ENCODE results near the gene COX7A2L.

COX7A2L gene

DNA sequence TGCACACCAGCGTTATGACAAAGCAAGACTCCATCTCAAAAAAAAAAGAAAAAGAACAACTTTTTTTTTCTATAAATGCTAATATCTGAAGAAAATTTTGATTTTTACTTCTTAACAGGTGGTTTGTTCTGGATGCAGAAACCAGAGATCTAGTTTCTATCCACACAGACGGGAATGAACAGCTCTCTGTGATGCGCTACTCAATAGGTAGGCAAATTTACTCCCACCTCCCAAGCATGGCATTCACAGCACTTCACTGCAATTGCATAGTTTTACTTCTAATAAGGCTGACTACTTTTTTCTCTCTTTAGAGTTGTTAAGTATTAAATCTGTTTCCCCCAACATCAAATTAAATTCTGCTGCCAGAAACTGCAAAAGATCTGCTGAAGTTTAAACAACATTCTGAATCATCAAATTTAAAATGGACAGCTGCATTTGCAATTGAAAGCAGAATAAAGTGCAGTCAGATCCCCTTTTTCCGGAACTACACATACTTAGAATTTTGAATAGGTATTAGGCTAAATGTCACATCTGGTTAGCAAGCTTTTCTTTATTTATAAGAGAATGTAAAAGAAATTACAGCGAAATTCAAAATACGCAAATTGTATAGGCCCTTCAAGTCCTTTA lies 45.1 kb downstream of the COX7A2L start:
- DNase-seq, result no peak

DNA sequence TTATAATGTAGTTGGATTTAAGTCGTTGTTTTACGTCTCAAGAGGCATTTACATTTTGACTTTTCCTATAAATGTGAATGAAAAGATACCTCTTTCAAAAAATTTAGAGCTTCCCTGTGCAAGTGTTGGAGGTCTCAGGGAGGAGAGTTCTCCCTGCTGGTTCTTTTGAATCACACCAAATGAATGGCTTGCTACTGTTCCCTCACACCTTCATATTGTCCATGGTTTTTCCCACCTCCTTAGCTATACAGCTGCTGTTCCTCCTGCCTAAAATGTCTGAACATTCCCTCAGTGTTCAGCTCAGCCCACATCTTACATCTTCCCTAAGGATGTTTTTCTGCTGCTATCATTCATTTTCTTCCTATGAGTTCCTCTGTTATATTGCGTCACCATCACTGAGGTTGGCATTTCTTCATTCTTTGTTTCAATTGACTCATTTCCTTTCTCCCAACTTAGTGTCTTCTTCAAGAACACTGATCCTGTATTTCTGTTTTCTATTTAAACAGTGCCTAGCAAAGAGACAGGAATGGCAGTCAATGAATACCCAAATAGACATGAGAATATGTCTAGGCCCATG lies 46.0 kb downstream of the COX7A2L start:
- no peak for DNase-seq

DNA sequence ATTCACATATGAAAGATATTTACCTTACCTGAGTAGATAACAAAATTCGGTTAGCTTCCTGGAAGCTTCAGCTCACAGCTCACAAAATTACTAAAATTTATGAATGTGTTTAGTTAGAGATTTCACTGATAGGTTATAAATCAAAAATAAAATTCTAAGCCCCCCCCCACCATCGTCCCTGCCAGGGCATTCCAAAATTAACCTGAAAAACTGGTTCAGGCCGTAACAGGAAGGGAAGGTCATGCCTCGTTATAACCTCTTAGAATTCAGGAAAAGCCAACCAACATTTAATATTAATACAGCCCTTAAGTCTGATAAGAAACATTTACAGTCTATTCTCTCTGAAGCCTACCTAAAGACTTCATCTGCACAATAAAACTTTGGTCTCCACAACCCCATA lies 48.9 kb downstream of the COX7A2L start:
- no peak for DNase-seq

DNA sequence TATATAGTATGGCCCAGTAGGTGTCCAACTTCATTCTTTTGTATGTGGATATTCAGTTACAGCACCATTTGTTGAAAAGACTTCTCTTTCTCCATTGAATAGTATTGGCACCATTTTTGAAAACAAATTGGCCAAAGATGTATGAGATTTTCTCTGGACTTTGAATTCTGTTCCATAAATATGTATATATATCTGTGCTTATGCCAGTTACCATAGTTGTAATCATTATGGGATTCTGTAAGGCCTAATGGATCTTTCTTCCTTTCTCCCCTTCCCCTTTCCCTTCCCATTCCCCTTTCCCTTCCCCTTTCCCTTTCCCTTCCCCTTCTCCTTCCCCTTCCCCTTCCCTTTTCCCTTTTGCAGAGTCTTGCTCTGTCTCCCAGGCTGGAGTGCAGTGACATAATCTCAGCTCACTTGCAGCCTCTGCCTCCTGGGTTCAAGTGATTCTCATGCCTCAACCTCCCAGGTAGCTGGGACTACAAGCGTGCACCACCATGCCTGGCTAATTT lies 51.0 kb downstream of the COX7A2L start:
- DNase-seq, result no peak

DNA sequence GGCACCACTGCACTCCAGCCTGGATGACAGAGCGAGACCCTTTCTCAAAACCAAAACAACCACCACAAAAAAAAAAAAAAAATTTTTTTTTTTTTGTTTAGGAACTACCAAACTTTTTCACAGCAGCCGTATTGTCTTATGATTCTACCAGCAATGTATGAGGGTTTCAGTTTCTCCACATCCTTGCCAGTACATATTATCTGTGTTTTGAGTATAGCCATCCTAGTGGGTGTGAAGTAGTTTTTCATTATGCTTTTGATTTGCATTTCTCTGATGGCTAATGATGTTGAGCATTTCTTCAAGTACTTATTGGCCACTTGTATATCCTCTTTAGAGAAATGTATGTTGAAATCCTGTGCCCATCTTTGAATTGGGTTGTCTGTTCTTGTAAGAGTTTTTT lies 51.7 kb downstream of the COX7A2L start:
- no peak for DNase-seq

DNA sequence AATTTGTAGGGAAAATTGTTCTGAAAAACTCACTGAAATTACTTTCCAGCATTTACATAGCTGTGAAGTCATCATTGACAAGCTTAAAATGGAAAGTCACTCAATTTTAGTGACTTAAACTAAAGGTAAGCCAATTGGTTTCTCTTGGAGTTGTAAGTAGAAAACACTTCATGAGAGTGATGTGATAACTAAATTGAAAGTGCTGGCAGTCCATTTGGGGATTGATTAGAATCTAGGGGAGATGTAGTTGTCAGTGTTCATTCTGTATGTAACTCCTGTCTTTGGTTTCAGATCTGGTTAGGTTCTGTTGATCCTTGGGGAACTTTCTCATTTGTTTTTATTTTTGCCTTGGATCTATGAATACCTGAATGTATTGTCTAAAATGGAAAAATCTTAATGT lies 53.8 kb downstream of the COX7A2L start:
- DNase-seq, result no peak

DNA sequence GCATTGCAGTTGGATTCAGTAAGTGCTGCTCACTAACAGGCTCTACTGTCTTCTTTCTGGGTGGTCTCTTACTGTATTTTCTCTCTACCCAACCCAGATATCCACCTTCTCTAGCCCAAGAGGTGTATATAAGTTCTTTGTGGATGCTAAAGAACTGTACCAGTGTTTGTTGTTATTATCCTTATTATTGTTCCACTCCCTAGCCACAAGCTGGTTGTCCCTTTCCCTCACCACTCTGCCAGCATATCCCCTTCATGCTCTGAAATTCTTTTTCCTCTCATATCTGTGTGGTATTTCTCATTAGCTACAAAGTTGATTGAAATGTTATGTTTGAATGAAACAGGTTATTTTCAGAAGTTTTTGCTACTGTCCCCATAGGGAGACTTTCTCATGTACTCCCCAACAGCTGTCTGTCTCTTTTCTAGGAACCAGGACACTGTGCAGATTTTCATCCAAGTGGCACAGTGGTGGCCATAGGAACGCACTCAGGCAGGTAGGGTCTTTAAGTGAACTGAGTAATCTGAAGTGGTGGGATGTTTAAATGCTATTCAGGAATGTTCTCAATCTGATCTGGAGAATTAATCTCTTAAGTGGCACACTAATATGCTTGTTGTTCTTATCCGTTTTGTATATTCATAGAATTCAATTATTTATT lies 56.8 kb downstream of the COX7A2L start:
- DNase-seq, result no peak

DNA sequence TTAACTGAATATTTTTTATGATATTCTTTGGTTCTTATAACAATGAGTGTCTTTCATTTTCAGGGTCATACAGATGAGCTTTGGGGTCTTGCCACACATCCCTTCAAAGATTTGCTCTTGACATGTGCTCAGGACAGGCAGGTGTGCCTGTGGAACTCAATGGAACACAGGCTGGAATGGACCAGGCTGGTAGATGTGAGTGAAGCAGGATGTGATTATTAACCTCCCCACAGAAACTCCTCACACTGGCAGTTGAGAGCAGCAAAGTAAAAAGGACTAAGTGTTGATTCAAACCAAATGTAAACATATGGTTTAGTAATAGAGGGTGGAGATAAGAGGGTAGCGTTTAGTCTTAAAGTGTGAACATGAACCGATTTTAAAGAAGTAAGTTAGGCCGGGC lies 57.8 kb downstream of the COX7A2L start:
- no peak for DNase-seq

DNA sequence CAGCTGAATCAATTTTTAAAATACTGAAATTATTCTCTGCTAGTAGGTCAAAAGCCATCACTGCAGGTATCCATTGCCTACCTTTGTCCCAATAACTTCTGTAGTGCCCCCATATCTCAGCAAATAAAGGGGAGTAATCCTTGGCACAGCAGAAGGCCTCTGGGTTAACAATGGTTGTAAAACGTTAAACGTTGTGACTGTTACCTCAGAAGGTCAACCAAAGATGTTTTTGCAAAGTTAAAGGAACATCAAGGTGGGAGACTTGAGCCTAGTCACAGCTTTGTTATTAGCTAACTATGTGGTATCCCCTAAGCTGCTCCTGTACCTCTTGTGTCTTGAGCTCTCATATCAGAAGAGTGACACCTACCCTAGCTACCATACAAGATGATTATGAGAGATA lies 60.5 kb downstream of the COX7A2L start:
- no peak for DNase-seq
